Transverse colon (tissue), 4 donors: ENCODE results near the gene PPP1R10.

ENCODE experiments used
- CTCF ChIP-seq, 5 experiments: fragments of 200-600 bp in 3 of 5; fragments of 450-650 bp in 2 of 5; sonication (generic) in 3 of 5; IDR thresholded peaks; 1 replicate in 2 of 5; 2 replicates in 3 of 5; pipeline ENCODE4 v1.5.1; 2016 to 2017; ENCODE audit warnings: antibody characterized with exemption in 5 of 5, inconsistent platforms in 3 of 5, mild to moderate bottlenecking in 2 of 5, moderate library complexity in 1 of 5
- POLR2AphosphoS5 ChIP-seq, 3 donors: sonication (generic); formaldehyde crosslinking; IDR thresholded peaks; one replicate each; pipeline ENCODE4 v1.6.1; 2016; ENCODE audit warnings: antibody characterized with exemption in 3 of 3

GRCh38 chr6:30641048-30641447 lies 24.0 kb upstream of the PPP1R10 start:
- TF ChIP-seq CTCF (IDR thresholded peaks at IDR 0.05) = no peak
- TF ChIP-seq POLR2AphosphoS5 (IDR thresholded peaks at IDR 0.05) = no peak
